GM21528 (cell line): ENCODE data around the gene AGBL1.
"Not testable (repeated sequence)": the region's sequence is repeated elsewhere in the genome, so short reads cannot be mapped to it uniquely, and the experiment has no call there.

Experiments used
- ATAC-seq: cut with Tn5 transposase; IDR thresholded peaks from one replicate; pipeline ENCODE4 v1.9.1; 2021; ENCODE audit warnings: mild to moderate bottlenecking, moderate library complexity; ENCODE audit not compliant: unreplicated experiment, low FRiP score

Gene AGBL1

DNA sequence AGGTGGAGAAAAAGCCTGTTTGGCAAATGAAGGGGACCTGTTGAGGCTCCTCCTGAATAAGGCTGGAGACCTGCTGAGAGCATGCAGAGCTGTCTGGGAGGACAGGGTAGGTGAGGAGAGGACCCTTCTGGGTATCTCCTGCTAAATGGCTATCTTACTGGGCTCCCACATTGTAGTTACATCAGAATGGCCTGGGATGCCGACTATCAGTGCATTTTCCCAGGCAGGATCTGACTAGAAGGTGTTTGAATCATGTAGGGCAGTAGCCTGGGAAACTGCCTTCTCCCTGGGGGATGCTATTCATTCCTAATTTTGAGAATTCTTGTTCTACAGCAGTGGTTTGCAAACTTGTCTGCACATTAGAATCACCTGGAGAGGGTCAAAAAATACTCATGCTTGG is 631 bp downstream of the AGBL1 start:
- ATAC-seq = no peak

GRCh38 chr15:86082619-86083380 is 3.1 kb downstream of the AGBL1 start:
- no peak for ATAC-seq

- ATAC-seq = no peak
Observed at GRCh38 chr15:86087808-86088207, 8.1 kb downstream of the AGBL1 start.

DNA sequence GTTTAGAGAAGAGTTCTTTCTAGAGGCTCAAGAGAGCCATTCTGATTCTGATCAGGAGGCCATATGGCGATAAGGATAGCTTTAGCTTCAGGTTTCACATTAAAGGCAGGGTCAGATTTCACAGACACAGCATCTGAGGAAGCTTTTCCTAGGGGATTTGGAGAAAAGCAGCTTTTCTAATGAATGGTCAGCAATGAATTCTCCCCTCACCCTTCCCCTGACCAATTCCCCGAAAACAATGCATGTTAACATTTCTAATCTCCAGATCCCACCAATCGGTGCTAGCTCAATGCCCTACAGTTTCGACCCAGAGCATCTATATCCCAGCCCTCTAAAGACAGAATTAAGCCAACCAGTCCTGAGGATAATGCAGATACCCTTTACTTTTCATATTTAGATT is 9.8 kb downstream of the AGBL1 start:
- ATAC-seq = no peak

GRCh38 chr15:86101818-86102217 is 22.1 kb downstream of the AGBL1 start:
- no peak for ATAC-seq

GRCh38 chr15:86103825-86104224 is 24.2 kb downstream of the AGBL1 start:
- no peak for ATAC-seq

GRCh38 chr15:86106306-86106705 is 26.6 kb downstream of the AGBL1 start:
- no peak for ATAC-seq

- no peak for ATAC-seq
Observed at GRCh38 chr15:86115145-86115801, 35.6 kb downstream of the AGBL1 start.

DNA sequence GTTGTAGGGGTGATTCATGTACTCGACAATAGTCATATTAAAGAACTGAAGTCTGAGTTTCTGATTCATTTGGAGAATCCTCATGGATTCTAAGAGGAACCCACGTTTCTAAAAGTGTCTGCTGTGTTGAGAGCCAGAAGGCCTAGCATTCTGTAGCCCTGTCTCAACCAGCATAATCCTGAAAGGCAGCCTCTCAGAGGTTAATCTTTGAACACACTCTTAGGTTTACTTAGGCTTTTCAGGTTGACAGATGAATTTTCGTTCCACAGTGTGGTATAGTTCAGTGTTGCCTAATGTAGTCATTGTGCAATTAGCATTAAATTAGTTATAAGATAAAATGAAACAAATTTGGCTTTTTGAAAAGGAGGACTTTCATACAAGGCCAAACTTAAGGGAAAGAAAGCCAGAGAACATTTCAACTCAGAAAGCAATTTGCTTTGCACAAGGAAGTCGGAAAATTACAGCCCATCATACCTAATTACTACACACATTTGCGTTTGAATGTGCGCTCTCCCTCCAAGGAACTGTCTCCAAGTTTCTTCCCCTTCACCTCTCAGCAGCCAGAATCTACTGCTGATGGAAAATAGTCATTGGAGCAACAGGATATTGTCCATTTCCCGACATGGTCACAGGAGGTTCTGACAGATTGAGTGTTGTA is 42.0 kb downstream of the AGBL1 start:
- no peak for ATAC-seq

GRCh38 chr15:86122691-86123391 is 43.2 kb downstream of the AGBL1 start:
- ATAC-seq = not testable (repeated sequence)

DNA sequence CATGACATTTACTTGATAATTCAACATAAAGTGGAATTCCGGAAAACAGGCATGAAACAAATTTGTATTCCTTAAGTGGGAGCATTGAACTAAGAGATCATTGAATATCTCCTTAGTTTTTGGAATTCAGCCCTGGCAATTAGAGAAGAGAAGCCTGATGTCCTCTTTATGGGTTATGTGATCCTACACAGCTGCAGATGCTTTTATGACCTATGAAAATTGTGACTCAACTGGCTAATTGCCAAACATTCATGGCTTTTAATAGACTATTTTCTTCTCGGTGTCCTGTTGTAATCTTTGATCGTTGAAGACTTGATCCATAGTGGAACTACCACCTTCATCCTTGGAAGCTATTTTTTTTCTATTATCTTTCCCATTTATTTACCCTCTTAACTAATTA is 46.1 kb downstream of the AGBL1 start:
- no peak for ATAC-seq

- no peak for ATAC-seq
Observed at GRCh38 chr15:86127547-86127946, 47.9 kb downstream of the AGBL1 start.

DNA sequence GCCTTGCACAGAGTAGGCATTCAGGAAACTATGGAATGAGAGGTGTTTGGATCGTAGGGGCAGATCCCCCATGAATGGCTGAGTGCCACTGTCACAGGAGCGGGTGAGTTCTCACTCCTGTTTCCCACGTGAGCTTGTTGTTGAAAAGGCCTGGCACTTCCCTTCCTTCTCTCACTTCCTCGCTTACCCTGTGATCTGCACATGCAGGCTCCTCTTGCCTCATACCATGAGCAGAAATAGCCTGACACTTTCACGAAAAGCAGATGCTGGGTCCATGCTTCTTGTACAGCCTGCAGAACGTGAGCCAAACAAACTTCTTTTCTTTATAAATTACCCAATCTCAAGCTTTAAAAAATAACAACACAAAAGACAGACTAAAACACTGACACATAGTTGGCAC is 55.4 kb downstream of the AGBL1 start:
- no peak for ATAC-seq

DNA sequence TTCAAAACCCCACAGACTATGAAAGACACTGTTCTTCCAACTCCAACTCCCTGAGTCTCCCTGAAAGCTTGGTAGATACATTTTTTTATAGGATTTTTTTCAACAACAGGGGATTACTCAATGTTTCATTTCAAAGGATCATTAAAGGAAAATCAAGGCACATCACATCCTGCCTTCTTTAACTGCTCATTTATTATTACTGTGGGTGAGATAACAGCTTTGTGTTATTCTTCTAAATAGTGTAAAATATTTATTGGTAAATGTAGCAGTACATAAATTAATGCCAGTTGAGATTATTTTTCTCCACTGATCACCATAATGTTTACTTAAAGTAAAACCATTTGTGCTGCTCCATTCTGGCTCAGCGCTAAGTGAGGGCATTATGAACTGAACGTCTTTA is 57.2 kb downstream of the AGBL1 start:
- ATAC-seq = no peak

DNA sequence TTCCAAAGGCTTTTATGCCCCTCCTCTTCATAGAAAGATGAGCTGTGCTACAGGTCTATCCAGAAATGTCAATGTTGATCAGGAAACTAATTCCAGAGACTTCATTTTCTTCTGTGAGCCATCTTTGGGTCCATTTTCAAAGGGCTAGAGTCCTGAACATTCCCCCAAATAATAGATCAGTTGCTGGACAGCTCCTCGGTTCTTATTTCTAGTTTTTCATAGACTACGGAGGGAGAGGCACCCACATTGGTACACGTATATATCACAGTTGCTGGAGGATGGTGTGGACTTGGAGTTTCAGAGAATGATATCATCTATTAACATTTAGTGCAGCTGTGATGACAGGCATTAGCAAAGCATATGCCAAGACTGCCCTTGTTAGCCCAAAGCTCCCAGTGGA is 59.1 kb downstream of the AGBL1 start:
- ATAC-seq = no peak

- no peak for ATAC-seq
Observed at GRCh38 chr15:86139828-86140227, 60.2 kb downstream of the AGBL1 start.

GRCh38 chr15:86154705-86155104 is 75.0 kb downstream of the AGBL1 start:
- ATAC-seq = no peak

DNA sequence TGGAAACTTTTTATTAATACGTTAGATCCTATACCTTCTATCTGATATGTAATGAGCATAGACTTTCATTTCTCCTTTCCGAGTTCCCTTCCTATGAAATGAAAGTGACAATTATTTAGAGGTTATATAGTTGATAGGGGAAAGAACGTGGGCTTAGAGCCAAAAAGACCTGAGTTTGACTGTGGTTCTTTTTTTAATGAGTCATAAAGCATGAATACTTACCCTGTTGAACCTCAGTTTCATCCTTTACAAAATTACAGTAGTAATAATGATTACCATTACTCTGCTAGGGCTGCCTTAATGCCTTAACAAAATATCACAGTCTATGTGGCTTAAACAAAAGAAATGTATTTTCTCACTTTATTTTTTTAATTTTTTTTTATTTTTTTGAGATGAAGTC is 75.9 kb downstream of the AGBL1 start:
- ATAC-seq = no peak

GRCh38 chr15:86157606-86158293 is 78.1 kb downstream of the AGBL1 start:
- no peak for ATAC-seq

DNA sequence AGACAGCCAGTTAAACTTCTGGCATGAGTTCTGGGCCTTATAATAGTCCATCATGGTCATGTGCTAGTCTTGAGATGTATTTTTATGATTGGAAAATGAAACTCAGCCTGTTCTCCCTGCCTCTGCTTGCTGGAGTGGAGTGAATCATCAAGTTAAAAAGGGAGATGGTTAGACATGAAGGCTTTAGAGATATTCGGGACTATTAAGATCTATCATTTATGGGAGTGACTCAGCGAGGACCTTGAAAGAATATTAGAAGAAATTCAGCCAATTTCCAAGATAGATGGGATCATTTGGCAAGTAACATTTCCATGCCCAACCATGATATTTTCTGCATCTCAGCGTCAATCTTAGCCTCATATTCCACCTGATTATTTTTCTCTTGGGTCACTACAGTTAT is 79.8 kb downstream of the AGBL1 start:
- ATAC-seq = no peak

- no peak for ATAC-seq
Observed at GRCh38 chr15:86161250-86161649, 81.6 kb downstream of the AGBL1 start.
